Measurements from ENCODE around the gene TM4SF5.
A peak's percentile ranks its signal among the peaks of the same experiment; 100 is the strongest.

Gene TM4SF5, protein sequence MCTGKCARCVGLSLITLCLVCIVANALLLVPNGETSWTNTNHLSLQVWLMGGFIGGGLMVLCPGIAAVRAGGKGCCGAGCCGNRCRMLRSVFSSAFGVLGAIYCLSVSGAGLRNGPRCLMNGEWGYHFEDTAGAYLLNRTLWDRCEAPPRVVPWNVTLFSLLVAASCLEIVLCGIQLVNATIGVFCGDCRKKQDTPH

GRCh38 chr17:4771519-4772234 is at the start of gene TM4SF5:
Gene TM4SF5 (plus strand): TSS chr17:4771886. CDS start chr17:4771923, 37 bp downstream.
- DNase-seq, result no peak

- DNase-seq, result no peak
Observed at GRCh38 chr17:4722678-4723240, 48.9 kb upstream of the TM4SF5 start.

DNA sequence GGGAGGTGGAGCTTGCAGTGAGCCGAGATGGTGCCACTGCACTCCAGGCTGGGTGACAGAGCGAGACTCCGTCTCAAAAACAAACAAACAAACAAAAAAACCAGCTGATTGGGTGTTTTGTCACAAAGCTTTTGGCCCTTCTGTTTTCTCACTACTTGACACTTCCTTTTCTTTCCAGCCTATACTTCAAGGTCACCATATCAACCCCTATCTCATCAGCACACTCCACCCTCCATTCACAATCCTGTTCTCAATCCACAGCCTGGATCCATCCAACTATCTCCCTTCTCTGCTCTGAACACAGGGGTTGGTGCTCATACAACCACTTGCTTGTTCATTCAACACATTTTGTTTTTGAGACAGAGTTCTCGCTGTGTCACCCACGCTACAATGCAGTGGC is 47.0 kb upstream of the TM4SF5 start:
- DNase-seq, result no peak

DNA sequence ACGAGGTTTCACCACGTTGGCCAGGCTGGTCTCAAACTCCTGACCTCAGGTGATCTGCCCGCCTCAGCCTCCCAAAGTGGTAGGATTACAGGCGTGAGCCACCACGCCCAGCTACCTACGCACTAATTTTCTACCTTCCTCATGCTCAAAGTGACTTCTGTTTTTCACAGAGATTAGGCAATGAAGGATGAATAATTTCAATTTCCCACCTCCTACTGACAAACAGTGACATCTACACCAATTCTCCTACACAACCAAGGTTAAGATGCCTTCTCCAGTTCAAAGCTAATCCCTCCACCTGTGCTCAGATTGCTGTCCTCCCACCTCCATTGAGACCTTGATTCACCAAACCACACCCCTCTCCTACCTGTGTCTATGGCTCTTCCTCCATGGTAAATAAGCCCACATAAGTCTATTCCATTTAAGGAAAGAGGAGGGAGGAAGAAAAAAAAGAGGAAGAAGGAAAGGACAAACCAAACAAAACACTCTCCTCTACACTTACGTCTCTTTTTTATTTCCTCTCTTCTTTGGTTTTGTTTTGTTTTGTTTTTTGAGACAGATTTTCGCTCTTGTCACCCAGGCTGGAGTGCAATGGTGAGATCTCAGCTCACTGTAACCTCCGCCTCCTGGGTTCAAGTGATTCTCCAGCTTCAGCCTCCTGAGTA is 45.9 kb upstream of the TM4SF5 start:
- no peak for DNase-seq

- DNase-seq, result no peak
Observed at GRCh38 chr17:4728124-4728523, 43.6 kb upstream of the TM4SF5 start.

- DNase-seq, result no peak
Observed at GRCh38 chr17:4733073-4733531, 38.6 kb upstream of the TM4SF5 start.

DNA sequence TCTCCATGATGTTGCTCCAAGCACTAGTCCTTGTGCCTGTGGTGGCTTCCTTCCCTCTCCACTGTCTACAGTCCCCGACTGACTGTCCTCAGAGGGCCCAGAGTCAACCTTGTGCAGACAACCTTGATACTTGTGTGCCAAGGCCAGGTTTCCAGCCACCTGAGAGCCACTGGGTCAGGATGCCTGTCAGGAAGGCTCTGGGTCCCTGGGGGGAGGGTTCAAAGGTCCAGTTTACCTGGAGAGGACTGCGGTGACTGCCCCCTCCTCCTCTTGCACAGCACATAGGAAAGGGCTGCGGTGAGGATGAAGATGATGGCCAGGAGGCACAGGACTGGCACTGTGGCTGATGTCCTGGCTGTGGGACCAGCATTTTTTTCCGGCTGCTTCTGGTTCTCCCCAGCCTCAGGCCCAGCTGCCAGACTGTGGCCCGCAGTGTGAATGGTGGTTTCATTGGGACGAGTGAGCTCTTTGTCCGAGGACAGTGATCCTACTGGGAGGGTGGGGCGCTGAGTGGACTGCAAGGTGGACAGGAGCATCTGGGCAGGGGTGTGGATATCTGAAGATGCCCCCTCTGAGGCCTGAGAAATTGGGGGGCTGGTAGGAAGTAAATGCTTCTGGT is 36.7 kb upstream of the TM4SF5 start:
- no peak for DNase-seq

DNA sequence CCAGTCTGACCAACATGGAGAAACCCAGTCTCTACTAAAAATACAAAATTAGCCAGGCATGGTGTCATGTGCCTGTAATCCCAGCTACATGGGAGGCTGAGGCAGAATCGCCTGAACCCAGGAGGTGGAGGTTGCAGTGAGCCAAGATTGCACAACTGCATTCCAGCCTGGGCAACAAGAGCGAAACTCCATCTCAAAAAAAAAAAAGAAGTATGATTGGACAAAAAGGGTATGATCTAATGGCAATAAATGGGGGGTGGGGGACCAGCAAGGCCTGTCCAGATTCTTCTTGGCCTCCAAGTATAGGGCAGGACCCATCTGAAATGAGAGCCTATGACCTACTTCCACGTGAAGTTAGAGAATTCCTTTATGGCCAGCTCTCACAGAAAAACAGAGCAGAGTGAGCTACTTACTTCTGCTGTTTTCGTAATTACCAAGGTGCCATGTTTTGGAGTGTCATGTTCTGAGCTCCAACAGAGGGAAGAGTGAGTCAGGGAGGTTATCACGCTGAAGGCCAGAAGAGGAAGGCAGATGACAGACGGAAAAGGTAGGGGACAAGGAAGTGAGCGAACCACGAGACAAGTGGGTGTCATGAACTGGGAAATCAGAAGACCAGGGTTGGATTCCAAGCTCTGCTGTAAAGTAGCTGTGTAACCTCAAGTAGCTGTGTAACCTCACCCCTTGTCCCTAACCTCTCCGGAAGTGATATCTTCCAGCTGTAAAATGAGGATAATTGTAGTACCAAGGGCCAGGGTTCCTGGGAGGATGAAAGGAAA is 35.6 kb upstream of the TM4SF5 start:
- DNase-seq, result no peak

DNA sequence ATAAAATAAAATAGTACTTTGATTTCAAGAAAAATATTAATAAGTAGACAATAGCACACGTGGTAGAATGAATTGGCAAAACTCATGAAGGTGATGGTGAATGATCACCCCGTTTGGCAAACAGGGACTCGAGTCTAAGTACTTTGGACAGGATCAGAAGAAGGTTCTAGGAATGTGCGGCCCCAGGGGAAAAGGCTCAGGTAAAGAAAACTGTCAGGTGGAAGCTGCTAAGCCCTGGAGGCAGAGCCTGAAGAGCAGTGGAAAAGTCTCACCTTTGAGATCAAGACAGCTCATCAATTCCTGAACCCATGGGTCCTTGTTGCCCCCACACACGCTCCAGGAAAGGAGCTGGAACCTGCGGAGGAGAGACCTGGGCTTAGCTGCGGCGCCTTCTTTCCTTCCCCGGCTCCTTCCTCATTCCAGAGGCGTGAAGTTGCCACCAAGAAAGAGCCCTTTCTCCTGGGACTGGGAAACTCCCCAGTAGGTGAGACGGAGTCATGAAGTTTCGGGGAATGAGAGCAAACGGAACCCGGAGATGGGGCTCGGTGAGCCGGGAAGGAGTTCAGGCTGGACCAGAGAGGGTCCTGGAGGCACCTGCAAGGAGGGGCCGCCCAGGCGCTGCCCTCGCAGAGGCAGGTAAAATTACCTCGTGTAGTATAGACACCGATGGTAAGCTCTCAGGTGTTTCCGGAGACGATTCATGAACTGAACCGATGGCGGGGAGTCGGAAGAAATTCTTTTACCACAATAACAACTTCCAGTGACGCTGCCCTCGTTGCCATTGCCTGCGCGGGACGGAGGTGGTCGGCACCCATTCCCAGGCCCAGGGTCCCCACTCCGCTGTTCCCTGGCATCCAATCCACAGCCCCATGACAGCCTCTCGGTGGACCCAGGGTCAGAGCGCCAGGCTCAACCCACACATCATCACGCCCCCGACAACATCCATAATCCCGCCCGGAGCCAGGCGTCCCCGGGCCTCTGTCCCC is 33.3 kb upstream of the TM4SF5 start:
- DNase-seq, result no peak

DNA sequence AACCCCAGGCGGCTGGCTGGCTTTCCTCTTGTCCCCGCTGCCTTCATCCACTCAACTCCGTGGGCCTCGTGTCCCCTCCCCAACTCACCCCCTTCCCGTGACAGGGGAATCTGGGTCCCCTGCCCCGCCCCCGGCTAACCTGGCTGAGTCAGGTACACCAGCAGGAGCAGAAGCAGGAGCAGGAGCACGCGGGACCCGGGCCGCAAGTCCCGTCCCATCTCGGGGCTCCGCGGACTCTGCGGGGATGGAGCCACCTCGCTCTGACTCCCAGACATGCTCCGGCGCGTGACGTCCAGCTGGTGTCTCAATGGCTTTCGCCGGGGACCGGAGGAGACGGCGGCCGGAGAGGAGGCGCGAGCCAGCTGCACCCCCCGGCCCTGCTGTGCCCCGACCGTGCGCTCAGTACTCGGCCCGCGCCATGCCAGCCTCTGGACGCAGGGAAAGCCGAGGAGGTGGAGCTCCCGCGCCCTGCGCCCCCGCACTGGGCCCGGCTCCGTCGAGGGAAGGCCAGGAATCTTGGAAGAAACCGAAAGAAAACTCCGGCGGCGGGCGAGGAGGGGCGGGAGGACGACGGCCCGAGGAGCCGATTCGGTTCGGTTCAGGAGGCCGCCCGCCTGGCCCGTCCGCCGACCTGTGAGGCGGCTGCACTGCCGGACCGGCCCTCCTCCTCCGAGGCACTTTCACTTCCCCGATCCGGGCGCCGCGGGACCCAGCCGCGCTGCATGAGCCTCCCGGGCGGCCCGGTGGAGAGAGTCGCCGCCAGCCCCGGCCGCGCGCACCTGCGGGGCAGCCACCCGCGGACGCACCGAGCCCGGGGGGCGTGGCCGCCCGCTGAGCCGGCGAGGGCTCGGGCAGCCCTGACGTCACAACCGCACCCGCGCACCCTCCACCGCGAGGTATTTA is 32.3 kb upstream of the TM4SF5 start, which contains the start of the genes CXCL16 and ZMYND15:
Gene CXCL16, minus strand, starts transcription at position 807 of the 903 bp plus-strand sequence. Its CDS starts 589 bp downstream, at position 218.
Gene ZMYND15, plus strand, starts transcription at position 712 of the 903 bp plus-strand sequence. CDS start 716 bp downstream, outside the sequence.
- peak in 1 of 2 experiments; percentile 18 for DNase-seq

GRCh38 chr17:4740025-4740351 is 31.7 kb upstream of the TM4SF5 start:
- DNase-seq, result no peak

GRCh38 chr17:4740584-4740983 is 31.1 kb upstream of the TM4SF5 start:
- DNase-seq, result no peak

DNA sequence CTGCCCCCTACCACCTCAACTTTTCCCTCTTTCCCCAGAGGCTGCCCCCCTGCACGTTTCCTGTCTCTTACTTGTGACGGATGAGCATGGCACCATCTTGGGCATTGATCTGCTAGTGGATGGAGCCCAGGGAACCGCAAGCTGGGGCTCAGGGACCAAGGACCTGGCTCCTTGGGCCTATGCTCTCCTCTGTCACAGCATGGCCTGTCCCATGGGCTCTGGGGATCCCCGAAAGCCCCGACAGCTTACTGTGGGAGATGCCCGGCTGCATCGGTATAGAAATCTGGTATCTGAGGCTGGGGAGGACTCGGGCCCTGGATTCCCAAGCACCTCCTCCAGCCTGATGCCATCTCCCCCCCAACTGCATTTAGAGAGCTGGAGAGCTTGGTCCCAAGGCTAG is 30.1 kb upstream of the TM4SF5 start:
- DNase-seq, result no peak

DNA sequence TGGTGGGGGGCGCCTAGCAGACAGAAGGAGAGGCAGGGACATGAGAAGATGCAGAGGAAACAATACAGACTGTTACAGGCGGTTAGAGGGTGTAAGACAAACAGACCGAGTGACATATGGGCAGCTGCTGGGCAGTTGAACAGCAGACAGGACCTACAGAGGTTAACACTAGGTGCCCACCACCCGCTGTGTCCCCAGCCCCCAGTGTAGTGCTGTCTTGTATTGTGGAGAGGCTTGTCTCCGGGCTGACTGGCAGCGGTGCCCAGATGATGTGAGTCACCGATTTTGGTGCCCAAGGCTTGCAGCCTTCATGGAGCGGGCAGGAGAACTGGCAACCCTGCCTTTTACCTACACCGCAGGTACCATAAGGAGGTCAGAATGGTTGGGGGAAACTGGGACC is 29.6 kb upstream of the TM4SF5 start:
- DNase-seq, result no peak

DNA sequence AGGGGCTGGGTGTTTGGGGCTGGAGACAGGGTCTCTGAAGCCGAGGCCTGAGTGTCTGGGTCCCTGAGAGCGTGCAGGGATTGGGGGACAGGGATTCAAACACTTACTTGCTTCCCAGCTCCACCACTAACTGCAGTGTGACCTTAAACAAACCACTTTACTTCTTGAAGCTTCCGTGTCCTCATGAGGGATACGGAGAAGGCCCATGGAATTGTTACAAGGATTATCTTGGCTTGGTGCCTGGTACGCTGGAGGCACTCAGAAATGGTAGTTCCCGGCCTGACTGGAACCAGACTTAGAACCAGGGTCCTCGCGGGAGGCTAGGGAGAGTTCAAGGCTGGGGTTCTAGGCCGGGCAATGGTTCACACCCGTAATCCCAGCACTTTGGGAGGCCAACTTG is 29.1 kb upstream of the TM4SF5 start:
- DNase-seq, result no peak

GRCh38 chr17:4743216-4743615 is 28.5 kb upstream of the TM4SF5 start:
- DNase-seq, result no peak

GRCh38 chr17:4743898-4744297 is 27.8 kb upstream of the TM4SF5 start:
- no peak for DNase-seq

- DNase-seq, result no peak
Observed at GRCh38 chr17:4744999-4745969, 26.4 kb upstream of the TM4SF5 start.

DNA sequence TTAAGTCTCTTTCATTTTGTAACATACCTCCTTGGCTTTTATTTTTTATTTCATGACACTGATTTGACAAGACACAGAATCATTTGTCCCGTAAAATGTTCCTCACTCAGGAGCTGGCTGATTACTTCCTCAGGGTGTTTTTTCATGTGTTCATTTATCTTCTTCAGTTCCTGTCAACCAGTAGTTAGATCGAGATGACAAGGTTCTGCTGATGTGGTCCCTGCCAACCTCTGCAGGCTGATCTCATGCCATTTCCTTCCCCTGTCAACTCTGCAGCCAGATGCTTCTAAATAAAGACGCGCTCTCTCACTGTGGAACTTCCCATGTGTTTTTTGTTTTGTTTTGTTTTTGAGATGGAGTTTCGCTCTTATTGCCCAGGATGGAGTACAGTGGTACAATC is 23.8 kb upstream of the TM4SF5 start:
- DNase-seq, result no peak

All from NCI-H1930 (cell line).